ENCODE data around the gene ZDHHC14. TPM values are rescaled to one million over a fixed set of nuclear protein-coding genes. Genes with fewer than 3 reads are reported as not detected.
A peak's percentile ranks its signal among the peaks of the same experiment; 100 is the strongest.
"Not testable (repeated sequence)": the region's sequence is repeated elsewhere in the genome, so short reads cannot be mapped to it uniquely, and the experiment has no call there.

ZDHHC14 gene
- total RNA-seq, 1 donor from 2014 or later, result 6.8 TPM

GRCh38 chr6:157459327-157459726 is 78.3 kb downstream of the ZDHHC14 start:
- no peaks in the 10 kb centered on the region for H3K27me3 ChIP-seq (ENCODE audit: control insufficient read depth in 3 of 3, insufficient read depth in 3 of 3, low read length in 3 of 3)
- H3K4me3 ChIP-seq (ENCODE audit: low read length in 3 of 3), result no peak overlapping the region
- H3K36me3 ChIP-seq (ENCODE audit: control insufficient read depth in 3 of 3, insufficient read depth in 3 of 3, low read length in 3 of 3), result no peaks in the 10 kb centered on the region
- no peak overlapping the region for H3K9ac ChIP-seq (ENCODE audit: low read depth in 1 of 3, low read length in 3 of 3)
- H3K9me3 ChIP-seq (ENCODE audit: control insufficient read depth in 3 of 3, low read length in 3 of 3), result no peaks in the 10 kb centered on the region
- no peak overlapping the region for H3K27ac ChIP-seq (ENCODE audit: low read depth, low read length)
- peaks cover 0 to 14% (median 6%) of the 10 kb centered on the region in 3 donors for H3K4me1 ChIP-seq (ENCODE audit: control insufficient read depth in 3 of 3, insufficient read depth in 3 of 3, low read length in 3 of 3)

- H3K4me1 ChIP-seq (ENCODE audit: control insufficient read depth in 3 of 3, insufficient read depth in 3 of 3, low read length in 3 of 3), result peaks cover 0 to 14% (median 6%) of the 10 kb centered on the region in 3 donors
These were observed 79.4 kb downstream of the ZDHHC14 start for GRCh38 chr6:157460182-157460999.

GRCh38 chr6:157461000-157461915 is 80.3 kb downstream of the ZDHHC14 start:
- Histone ChIP-seq H3K27ac (ENCODE audit: low read depth, low read length) (no peak overlapping the region), H3K4me1 (ENCODE audit: control insufficient read depth in 3 of 3, insufficient read depth in 3 of 3, low read length in 3 of 3) (peaks cover 0 to 11% (median 4%) of the 10 kb centered on the region in 3 donors), H3K9me3 (ENCODE audit: control insufficient read depth in 3 of 3, low read length in 3 of 3) (no peaks in the 10 kb centered on the region), H3K36me3 (ENCODE audit: control insufficient read depth in 3 of 3, insufficient read depth in 3 of 3, low read length in 3 of 3) (no peaks in the 10 kb centered on the region), H3K4me3 (ENCODE audit: low read length in 3 of 3) (no peak overlapping the region), H3K27me3 (ENCODE audit: control insufficient read depth in 3 of 3, insufficient read depth in 3 of 3, low read length in 3 of 3) (no peaks in the 10 kb centered on the region), H3K9ac (ENCODE audit: low read depth in 1 of 3, low read length in 3 of 3) (no peak overlapping the region)

More at GRCh38 chr6:157460182-157460999, 79.4 kb downstream of the ZDHHC14 start:
- Histone ChIP-seq H3K4me3 (ENCODE audit: low read length in 3 of 3) (no peak overlapping the region), H3K27ac (ENCODE audit: low read depth, low read length) (no peak overlapping the region), H3K27me3 (ENCODE audit: control insufficient read depth in 3 of 3, insufficient read depth in 3 of 3, low read length in 3 of 3) (no peaks in the 10 kb centered on the region), H3K9ac (ENCODE audit: low read depth in 1 of 3, low read length in 3 of 3) (no peak overlapping the region), H3K9me3 (ENCODE audit: control insufficient read depth in 3 of 3, low read length in 3 of 3) (no peaks in the 10 kb centered on the region), H3K36me3 (ENCODE audit: control insufficient read depth in 3 of 3, insufficient read depth in 3 of 3, low read length in 3 of 3) (no peaks in the 10 kb centered on the region)

- Histone ChIP-seq H3K9me3 (ENCODE audit: control insufficient read depth in 3 of 3, low read length in 3 of 3) (no peaks in the 10 kb centered on the region), H3K27me3 (ENCODE audit: control insufficient read depth in 3 of 3, insufficient read depth in 3 of 3, low read length in 3 of 3) (no peaks in the 10 kb centered on the region), H3K9ac (ENCODE audit: low read depth in 1 of 3, low read length in 3 of 3) (no peak overlapping the region), H3K36me3 (ENCODE audit: control insufficient read depth in 3 of 3, insufficient read depth in 3 of 3, low read length in 3 of 3) (no peaks in the 10 kb centered on the region), H3K27ac (ENCODE audit: low read depth, low read length) (no peak overlapping the region), H3K4me1 (ENCODE audit: control insufficient read depth in 3 of 3, insufficient read depth in 3 of 3, low read length in 3 of 3) (peaks cover 0 to 11% (median 4%) of the 10 kb centered on the region in 3 donors), H3K4me3 (ENCODE audit: low read length in 3 of 3) (no peak overlapping the region)
These were observed 82.2 kb downstream of the ZDHHC14 start for GRCh38 chr6:157462956-157463742.

- H3K4me3 ChIP-seq (ENCODE audit: low read length in 3 of 3); H3K36me3 ChIP-seq (ENCODE audit: control insufficient read depth in 3 of 3, insufficient read depth in 3 of 3, low read length in 3 of 3); H3K9me3 ChIP-seq (ENCODE audit: control insufficient read depth in 3 of 3, low read length in 3 of 3); H3K27me3 ChIP-seq (ENCODE audit: control insufficient read depth in 3 of 3, insufficient read depth in 3 of 3, low read length in 3 of 3); H3K27ac ChIP-seq (ENCODE audit: low read depth, low read length); H3K9ac ChIP-seq (ENCODE audit: low read depth in 1 of 3, low read length in 3 of 3): not testable (repeated sequence)
- H3K4me1 ChIP-seq (ENCODE audit: control insufficient read depth in 3 of 3, insufficient read depth in 3 of 3, low read length in 3 of 3), result peaks cover 0 to 11% (median 4%) of the 10 kb centered on the region in 3 donors
These were observed 82.7 kb downstream of the ZDHHC14 start for GRCh38 chr6:157463743-157464135.

- Histone ChIP-seq H3K9ac (ENCODE audit: low read depth in 1 of 3, low read length in 3 of 3) (peak overlapping the region in 1 of 3 donors; percentile 2), H3K9me3 (ENCODE audit: control insufficient read depth in 3 of 3, low read length in 3 of 3) (no peaks in the 10 kb centered on the region), H3K27me3 (ENCODE audit: control insufficient read depth in 3 of 3, insufficient read depth in 3 of 3, low read length in 3 of 3) (no peaks in the 10 kb centered on the region), H3K36me3 (ENCODE audit: control insufficient read depth in 3 of 3, insufficient read depth in 3 of 3, low read length in 3 of 3) (no peaks in the 10 kb centered on the region), H3K4me3 (ENCODE audit: low read length in 3 of 3) (peak overlapping the region in 1 of 3 donors; percentile 46), H3K27ac (ENCODE audit: low read depth, low read length) (no peak overlapping the region), H3K4me1 (ENCODE audit: control insufficient read depth in 3 of 3, insufficient read depth in 3 of 3, low read length in 3 of 3) (peaks cover 0 to 11% (median 4%) of the 10 kb centered on the region in 3 donors)
These were observed 83.9 kb downstream of the ZDHHC14 start for GRCh38 chr6:157464653-157465535.

GRCh38 chr6:157466342-157466648 is 85.3 kb downstream of the ZDHHC14 start:
- Histone ChIP-seq H3K27me3 (ENCODE audit: control insufficient read depth in 3 of 3, insufficient read depth in 3 of 3, low read length in 3 of 3) (no peaks in the 10 kb centered on the region), H3K36me3 (ENCODE audit: control insufficient read depth in 3 of 3, insufficient read depth in 3 of 3, low read length in 3 of 3) (no peaks in the 10 kb centered on the region), H3K4me3 (ENCODE audit: low read length in 3 of 3) (no peak overlapping the region), H3K9me3 (ENCODE audit: control insufficient read depth in 3 of 3, low read length in 3 of 3) (no peaks in the 10 kb centered on the region), H3K4me1 (ENCODE audit: control insufficient read depth in 3 of 3, insufficient read depth in 3 of 3, low read length in 3 of 3) (peaks cover 0 to 4% (median 0%) of the 10 kb centered on the region in 3 donors), H3K9ac (ENCODE audit: low read depth in 1 of 3, low read length in 3 of 3) (no peak overlapping the region), H3K27ac (ENCODE audit: low read depth, low read length) (no peak overlapping the region)

- not testable (repeated sequence) for H3K27me3 ChIP-seq (ENCODE audit: control insufficient read depth in 3 of 3, insufficient read depth in 3 of 3, low read length in 3 of 3); H3K9me3 ChIP-seq (ENCODE audit: control insufficient read depth in 3 of 3, low read length in 3 of 3); H3K9ac ChIP-seq (ENCODE audit: low read depth in 1 of 3, low read length in 3 of 3); H3K27ac ChIP-seq (ENCODE audit: low read depth, low read length); H3K4me3 ChIP-seq (ENCODE audit: low read length in 3 of 3); H3K36me3 ChIP-seq (ENCODE audit: control insufficient read depth in 3 of 3, insufficient read depth in 3 of 3, low read length in 3 of 3); H3K4me1 ChIP-seq (ENCODE audit: control insufficient read depth in 3 of 3, insufficient read depth in 3 of 3, low read length in 3 of 3)
These were observed 86.3 kb downstream of the ZDHHC14 start for GRCh38 chr6:157467339-157467738.

- no peak overlapping the region for H3K9ac ChIP-seq (ENCODE audit: low read depth in 1 of 3, low read length in 3 of 3)
- H3K27me3 ChIP-seq (ENCODE audit: control insufficient read depth in 3 of 3, insufficient read depth in 3 of 3, low read length in 3 of 3), result no peaks in the 10 kb centered on the region
- H3K27ac ChIP-seq (ENCODE audit: low read depth, low read length), result no peak overlapping the region
- H3K4me1 ChIP-seq (ENCODE audit: control insufficient read depth in 3 of 3, insufficient read depth in 3 of 3, low read length in 3 of 3), result no peaks in the 10 kb centered on the region
- no peak overlapping the region for H3K4me3 ChIP-seq (ENCODE audit: low read length in 3 of 3)
- no peaks in the 10 kb centered on the region for H3K9me3 ChIP-seq (ENCODE audit: control insufficient read depth in 3 of 3, low read length in 3 of 3)
- no peaks in the 10 kb centered on the region for H3K36me3 ChIP-seq (ENCODE audit: control insufficient read depth in 3 of 3, insufficient read depth in 3 of 3, low read length in 3 of 3)
These were observed 87.1 kb downstream of the ZDHHC14 start for GRCh38 chr6:157468054-157468453.

Measured in skeletal muscle tissue (tissue), 4 donors.